ENCODE measurements around the gene COL4A2. TPM values are rescaled to one million over a fixed set of nuclear protein-coding genes. Genes with fewer than 3 reads are reported as not detected.

The COL4A2 gene
- total RNA-seq, 4 donors from 2014 or later, result 97.6 to 193 (median 131) TPM

- no peaks in the 10 kb centered on the region for H3K9me3 ChIP-seq
- WGBS, 2 donors, result 20 to 23% methylated on average over 22 to 24 of the region's 24 CpGs
- no peaks in the 10 kb centered on the region for H3K27me3 ChIP-seq
- TF ChIP-seq POLR2A (IDR thresholded peaks at IDR 0.05) (no peak), CTCF (IDR thresholded peaks at IDR 0.05) (no peak)
- H3K36me3 ChIP-seq, result no peaks in the 10 kb centered on the region
- peak overlapping the region; percentile 81 to 100 (median 98) for H3K27ac ChIP-seq
- intact Hi-C loops (cut with DNase I), result loop anchor here (2.0 to 10.0 kb wide), 2 partner anchors 33 to 57 kb away; no protein-coding TSS in a partner anchor
- DNase-seq, result peak in 1 of 2 donors; percentile 22
- H3K4me1 ChIP-seq, result peaks cover 52 to 59% of the 10 kb centered on the region in 2 donors
- peak overlapping the region in 2 of 3 donors; percentile 38 to 74 for H3K4me3 ChIP-seq (replicated peaks in 1 of 3)
Measured at GRCh38 chr13:110562036-110562597, 255.0 kb downstream of the COL4A2 start.

Small RNA genes lying within 50 kb of the gene (microRNA-seq; reads per million reads assigned to microRNA genes)
- not detected for gene MIR8073

Small RNA genes lying within 50 kb of the gene (small RNA-seq; reads per million reads assigned to genes)
- not detected for gene MIR8073

Other genes with a start within 250 kb of the COL4A2 start
- 100 to 1,000 TPM in 2 of 4 donors, 10 to 100 TPM in 2; 71.3 to 161 (median 112) TPM for gene COL4A1, start 127 bp upstream of the COL4A2 start, total RNA-seq